H9 (cell line): ENCODE measurements around the gene OPALIN. TPM values are rescaled to one million over a fixed set of nuclear protein-coding genes. Genes with fewer than 3 reads are reported as not detected.

Source experiments
- DNase-seq: peaks from one replicate; pipeline ENCODE4 v3.0.0-alpha.2; 2017
- H2AFZ ChIP-seq: one replicate; pipeline ENCODE4 v1.6.1; 2013; ENCODE audit warnings: mild to moderate bottlenecking, low read length, control low read depth, moderate library complexity
- H2AK5ac ChIP-seq: 2 replicates; pipeline ENCODE4 v1.6.1; 2013; ENCODE audit warnings: low read length, control low read depth, mixed read lengths; ENCODE audit not compliant: insufficient read length
- H2BK120ac ChIP-seq: one replicate; pipeline ENCODE4 v1.6.1; 2013; ENCODE audit warnings: low read depth, mild to moderate bottlenecking, low read length, control low read depth, inconsistent platforms; ENCODE audit not compliant: poor library complexity, severe bottlenecking
- H2BK12ac ChIP-seq: 2 replicates; pipeline ENCODE4 v1.6.1; 2013; ENCODE audit warnings: low read length, control low read depth, mixed read lengths, low read depth; ENCODE audit not compliant: insufficient read length
- H2BK15ac ChIP-seq: 2 replicates; pipeline ENCODE4 v1.6.1; 2013; ENCODE audit warnings: low read depth, low read length, control low read depth
- H2BK20ac ChIP-seq: one replicate; pipeline ENCODE4 v1.6.1; 2013; ENCODE audit warnings: low read depth, mild to moderate bottlenecking, low read length, control low read depth, inconsistent platforms; ENCODE audit not compliant: poor library complexity, severe bottlenecking
- H2BK5ac ChIP-seq: 2 replicates; pipeline ENCODE4 v1.6.1; 2013; ENCODE audit warnings: low read length, control low read depth, mixed read lengths; ENCODE audit not compliant: insufficient read length
- H3K14ac ChIP-seq: 2 replicates; pipeline ENCODE4 v1.6.1; 2013; ENCODE audit warnings: low read length, control low read depth; ENCODE audit not compliant: insufficient read depth
- H3K18ac ChIP-seq: 2 replicates; pipeline ENCODE4 v1.6.1; 2013; ENCODE audit warnings: low read depth, mild to moderate bottlenecking, mixed read lengths, low read length, control low read depth; ENCODE audit not compliant: insufficient read length
- H3K23ac ChIP-seq: 2 replicates; pipeline ENCODE4 v1.6.1; 2013; ENCODE audit warnings: low read length, control low read depth, mixed read lengths, low read depth; ENCODE audit not compliant: insufficient read length
- H3K23me2 ChIP-seq: 2 replicates; pipeline ENCODE4 v1.6.1; 2013; ENCODE audit warnings: low read depth, mild to moderate bottlenecking, mixed read lengths, low read length, control low read depth; ENCODE audit not compliant: insufficient read length, poor library complexity, severe bottlenecking
- H3K27ac ChIP-seq: 2 replicates; pipeline ENCODE4 v1.5.1; 2013; ENCODE audit warnings: low read length, control low read depth, mixed read lengths, low read depth; ENCODE audit not compliant: insufficient read length
- H3K27me3 ChIP-seq: 2 replicates; pipeline ENCODE4 v1.6.1; 2013; ENCODE audit warnings: low read length, control low read depth, inconsistent platforms; ENCODE audit not compliant: insufficient read depth
- H3K4ac ChIP-seq: 2 replicates; pipeline ENCODE4 v1.6.1; 2013; ENCODE audit warnings: low read depth, mild to moderate bottlenecking, control low read depth, inconsistent platforms, low read length, moderate library complexity
- H3K4me1 ChIP-seq: 2 replicates; pipeline ENCODE4 v1.6.1; 2013; ENCODE audit warnings: low read length, control low read depth, inconsistent platforms; ENCODE audit not compliant: insufficient read depth
- H3K4me2 ChIP-seq: 2 replicates; pipeline ENCODE4 v1.6.1; 2013; ENCODE audit warnings: low read length, control low read depth, mixed read lengths; ENCODE audit not compliant: insufficient read length, insufficient read depth
- H3K56ac ChIP-seq: 2 replicates; pipeline ENCODE4 v1.6.1; 2013; ENCODE audit warnings: low read depth, mild to moderate bottlenecking, mixed read lengths, low read length, control low read depth; ENCODE audit not compliant: insufficient read length
- H3K79me1 ChIP-seq: 2 replicates; pipeline ENCODE4 v1.6.1; 2013; ENCODE audit warnings: low read depth, mild to moderate bottlenecking, moderate library complexity, low read length, control low read depth, inconsistent platforms; ENCODE audit not compliant: insufficient read depth, poor library complexity, severe bottlenecking
- H3K79me2 ChIP-seq: 2 replicates; pipeline ENCODE4 v1.6.1; 2013; ENCODE audit warnings: low read length, control low read depth, inconsistent platforms; ENCODE audit not compliant: insufficient read depth
- H3K9ac ChIP-seq: 2 replicates; pipeline ENCODE4 v1.6.1; 2013; ENCODE audit warnings: low read length, control low read depth, mixed read lengths; ENCODE audit not compliant: insufficient read length; ENCODE audit errors: extremely low read depth
- H3K9me3 ChIP-seq: one replicate; pipeline ENCODE4 v1.6.1; 2013; ENCODE audit warnings: low read depth, low read length, inconsistent platforms; ENCODE audit not compliant: control insufficient read depth
- H3T11ph ChIP-seq: one replicate; pipeline ENCODE4 v1.6.1; 2013; ENCODE audit warnings: mild to moderate bottlenecking, low read length, control low read depth, inconsistent platforms
- H4K20me1 ChIP-seq: one replicate; pipeline ENCODE4 v1.6.1; 2013; ENCODE audit not compliant: control insufficient read depth, insufficient read length, insufficient read depth
- H4K5ac ChIP-seq: 2 replicates; pipeline ENCODE4 v1.6.1; 2013; ENCODE audit warnings: low read depth, mild to moderate bottlenecking, mixed read lengths, low read length, control low read depth; ENCODE audit not compliant: insufficient read length
- H4K8ac ChIP-seq: replicated peaks from 2 replicates; pipeline ENCODE4 v1.6.1; 2013; ENCODE audit warnings: low read length, control low read depth, mixed read lengths, low read depth; ENCODE audit not compliant: insufficient read length
- H4K91ac ChIP-seq: 2 replicates; pipeline ENCODE4 v1.6.1; 2013; ENCODE audit warnings: low read depth, mild to moderate bottlenecking, moderate library complexity, mixed read lengths, low read length, control low read depth; ENCODE audit not compliant: insufficient read length
- H3K27ac Mint-ChIP-seq, 3 experiments: 2 replicates in 2 of 3; 3 replicates in 1 of 3; pipeline ENCODE4 v1.8.0; 2020 to 2021; ENCODE audit warnings: mixed read lengths in 3 of 3, mild to moderate bottlenecking in 1 of 3, moderate library complexity in 1 of 3
- H3K27me3 Mint-ChIP-seq: 2 replicates; pipeline ENCODE4 v1.8.0; 2021; ENCODE audit warnings: low read depth, mild to moderate bottlenecking, moderate library complexity, mixed read lengths
- H3K36me3 Mint-ChIP-seq, 3 experiments: 2 replicates in 2 of 3; 3 replicates in 1 of 3; pipeline ENCODE4 v1.8.0; 2020 to 2021; ENCODE audit warnings: low read depth in 3 of 3, mixed read lengths in 3 of 3; ENCODE audit not compliant: insufficient read depth in 1 of 3
- H3K4me1 Mint-ChIP-seq, 2 experiments: 2 replicates each; pipeline ENCODE4 v1.8.0; 2020; ENCODE audit warnings: mixed read lengths in 2 of 2
- H3K4me3 Mint-ChIP-seq, 2 experiments: 2 replicates in 1 of 2; 3 replicates in 1 of 2; pipeline ENCODE4 v1.8.0; 2020 to 2021; ENCODE audit warnings: mild to moderate bottlenecking in 2 of 2, mixed read lengths in 2 of 2, moderate library complexity in 1 of 2
- H3K9me3 Mint-ChIP-seq, 2 experiments: 2 replicates in 1 of 2; 3 replicates in 1 of 2; pipeline ENCODE4 v1.8.0; 2020; ENCODE audit warnings: mild to moderate bottlenecking in 2 of 2, mixed read lengths in 2 of 2, moderate library complexity in 1 of 2
- CTCF ChIP-seq: fragments of 200-600 bp; sonication (generic); conservative IDR thresholded peaks from 3 replicates; pipeline ENCODE4 v1.8.0; 2021; ENCODE audit warnings: antibody characterized with exemption, mild to moderate bottlenecking
- WGBS: extraction: QIAGEN DNeasy Blood & Tissue Kit; methylation state at CpG from one replicate; pipeline ENCODE4 v1.1.7; 2013; ENCODE audit warnings: missing lambda C conversion rate, low lambda C conversion rate, mixed read lengths; ENCODE audit not compliant: insufficient read length; ENCODE audit errors: extremely low coverage; 5-methylcytosine and 5-hydroxymethylcytosine counted together
- total RNA-seq: library from RNA; stranded (reverse); gene quantifications from 2 replicates; pipeline ENCODE4 v1.2.1, GENCODE V29; 2021

The OPALIN gene
- total RNA-seq, 1 experiment from 2014 or later: not detected

GRCh38 chr10:96313344-96313743 is 45.5 kb downstream of the OPALIN start:
- Mint-ChIP-seq H3K36me3 (no peaks in the 10 kb centered on the region), H3K4me1 (peaks cover 50 to 54% of the 10 kb centered on the region in 2 experiments), H3K27ac (no peak overlapping the region), H3K4me3 (no peak overlapping the region), H3K27me3 (no peaks in the 10 kb centered on the region), H3K9me3 (no peaks in the 10 kb centered on the region; a peak in 1 of 5 replicates)
- Histone ChIP-seq H2BK5ac (no peak overlapping the region), H3K9ac (no peak overlapping the region), H3K23ac (no peak overlapping the region), H2BK12ac (no peak overlapping the region), H3K14ac (no peak overlapping the region), H2BK15ac (no peak overlapping the region), H2BK20ac (no peak overlapping the region), H3T11ph (no peak overlapping the region), H3K27ac (no peak overlapping the region), H3K79me1 (no peaks in the 10 kb centered on the region), H2AK5ac (no peak overlapping the region), H3K18ac (no peak overlapping the region), H3K23me2 (no peaks in the 10 kb centered on the region), H4K20me1 (no peaks in the 10 kb centered on the region), H4K91ac (no peak overlapping the region), H3K56ac (no peak overlapping the region), H3K4ac (no peak overlapping the region), H3K79me2 (no peaks in the 10 kb centered on the region), H3K4me2 (no peak overlapping the region), H4K8ac (no peak overlapping the region), H2BK120ac (no peak overlapping the region), H3K9me3 (no peaks in the 10 kb centered on the region), H4K5ac (no peak overlapping the region), H3K4me1 (peaks cover 8% of the 10 kb centered on the region; the same call in 1 of the 2 replicates), H3K27me3 (no peaks in the 10 kb centered on the region), H2AFZ (no peak overlapping the region)
- WGBS: no CpG with 5 or more reads among the region's 2 CpGs
- TF ChIP-seq CTCF: no peak
- DNase-seq: no peak
